Natural killer cell (primary cell): ENCODE measurements around the gene RAB11FIP3. TPM values are rescaled to one million over a fixed set of nuclear protein-coding genes. Genes with fewer than 3 reads are reported as not detected.

Source experiments
- ATAC-seq, 3 donors: fragments of 150-1000 bp in 2 of 3; fragments of 200-7000 bp in 1 of 3; cut with Tn5 transposase; 1 replicate in 1 of 3; 2 replicates in 2 of 3; pipeline ENCODE4 v1.10.0; 2021; ENCODE audit warnings: mild to moderate bottlenecking in 2 of 3, moderate library complexity in 2 of 3
- DNase-seq, 2 donors: peaks; one replicate each; pipeline versions ENCODE4 v3.0.0 to v3.0.0-alpha.2; 2013 to 2021; ENCODE audit warnings: mixed read lengths in 1 of 2
- H3K27ac ChIP-seq: one replicate; pipeline ENCODE4 v1.5.1; 2013; ENCODE audit warnings: mild to moderate bottlenecking, low read length
- H3K27me3 ChIP-seq: one replicate; pipeline ENCODE4 v1.6.1; 2013; ENCODE audit warnings: low read length; ENCODE audit not compliant: control insufficient read depth, insufficient read depth
- H3K36me3 ChIP-seq: one replicate; pipeline ENCODE4 v1.6.1; 2013; ENCODE audit warnings: low read length; ENCODE audit not compliant: control insufficient read depth, insufficient read depth
- H3K4me1 ChIP-seq: one replicate; pipeline ENCODE4 v1.6.1; 2013; ENCODE audit warnings: low read length; ENCODE audit not compliant: control insufficient read depth, insufficient read depth
- H3K4me3 ChIP-seq: one replicate; pipeline ENCODE4 v1.5.1; 2013; ENCODE audit warnings: low read length
- H3K9me3 ChIP-seq: one replicate; pipeline ENCODE4 v1.6.1; 2013; ENCODE audit warnings: low read length; ENCODE audit not compliant: control insufficient read depth, insufficient read depth
- H3K27ac Mint-ChIP-seq, 2 donors: one replicate each; pipeline ENCODE4 v1.8.0; 2022; ENCODE audit warnings: mild to moderate bottlenecking in 2 of 2, mixed read lengths in 2 of 2, moderate library complexity in 1 of 2
- H3K27me3 Mint-ChIP-seq, 2 donors: one replicate each; pipeline ENCODE4 v1.8.0; 2022; ENCODE audit warnings: low read depth in 2 of 2, mixed read lengths in 2 of 2
- H3K36me3 Mint-ChIP-seq: one replicate; pipeline ENCODE4 v1.8.0; 2022; ENCODE audit warnings: mixed read lengths
- H3K4me1 Mint-ChIP-seq, 2 donors: one replicate each; pipeline ENCODE4 v1.8.0; 2022; ENCODE audit warnings: mixed read lengths in 2 of 2
- H3K4me3 Mint-ChIP-seq: one replicate; pipeline ENCODE4 v1.8.0; 2022; ENCODE audit warnings: mild to moderate bottlenecking, moderate library complexity, mixed read lengths
- H3K9me3 Mint-ChIP-seq, 2 donors: one replicate each; pipeline ENCODE4 v1.8.0; 2022; ENCODE audit warnings: mixed read lengths in 2 of 2
- WGBS: methylation state at CpG from one replicate; pipeline ENCODE4 v1.1.7; 2013; ENCODE audit warnings: missing lambda C conversion rate; ENCODE audit not compliant: insufficient coverage; 5-methylcytosine and 5-hydroxymethylcytosine counted together
- intact Hi-C: fragments of 100-400 bp; cut with micrococcal nuclease; formaldehyde crosslinking; loops from one replicate; pipeline ENCODE4 v1.14.2; 2022
- total RNA-seq, 4 donors: library from RNA; stranded (reverse); fragments of 120-200 nt in 1 of 4; gene quantifications; one replicate each; pipeline versions ENCODE4 v1.2.3 to v1.2.4, GENCODE V29; 2013 to 2022
- TF ChIP-seq, protein P1 (sequence below): fragments of 200-600 bp; IDR thresholded peaks from one replicate; pipeline ENCODE4 v1.8.0; 2022; ENCODE audit warnings: antibody characterized with exemption

Gene RAB11FIP3
- total RNA-seq, 3 donors from 2014 or later (not counting 1 experiment from before 2014, with no cell fraction given) = 51.0 to 61.2 (median 55.3) TPM

DNA sequence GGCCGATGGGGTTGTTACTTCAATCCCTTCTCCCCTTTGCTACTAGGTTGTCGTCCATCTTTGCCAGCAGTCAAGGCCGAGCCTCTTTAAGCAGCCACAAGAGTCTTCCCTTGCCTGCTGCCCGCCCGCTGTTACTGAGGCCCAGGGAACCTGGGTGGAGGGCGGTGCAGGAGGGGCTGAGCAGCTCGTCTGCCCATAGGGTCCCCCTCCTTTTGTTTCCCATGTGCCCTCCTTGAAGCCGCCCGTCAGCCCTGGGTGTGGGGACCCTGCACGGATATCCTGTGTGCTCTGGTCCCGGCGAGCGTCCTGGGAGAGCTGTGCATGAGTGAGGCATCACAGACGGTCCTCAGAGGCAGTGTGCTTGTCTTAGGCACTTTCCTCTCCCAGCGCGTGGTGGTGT lies 64.2 kb downstream of the RAB11FIP3 start:
- no peaks in the 10 kb centered on the region for H3K9me3 Mint-ChIP-seq
- no peaks in the 10 kb centered on the region for H3K36me3 Mint-ChIP-seq
- Histone ChIP-seq H3K27ac (no peak overlapping the region), H3K4me1 (no peaks in the 10 kb centered on the region), H3K9me3 (no peaks in the 10 kb centered on the region), H3K4me3 (no peak overlapping the region), H3K27me3 (no peaks in the 10 kb centered on the region), H3K36me3 (peaks cover 11% of the 10 kb centered on the region)
- H3K4me3 Mint-ChIP-seq = no peak overlapping the region
- no peak for ATAC-seq
- no peaks in the 10 kb centered on the region for H3K27me3 Mint-ChIP-seq
- intact Hi-C loops = no loop called here
- WGBS = 97% methylated on average over 16 of the region's 16 CpGs
- no peak for DNase-seq
- TF ChIP-seq, protein P1, sequence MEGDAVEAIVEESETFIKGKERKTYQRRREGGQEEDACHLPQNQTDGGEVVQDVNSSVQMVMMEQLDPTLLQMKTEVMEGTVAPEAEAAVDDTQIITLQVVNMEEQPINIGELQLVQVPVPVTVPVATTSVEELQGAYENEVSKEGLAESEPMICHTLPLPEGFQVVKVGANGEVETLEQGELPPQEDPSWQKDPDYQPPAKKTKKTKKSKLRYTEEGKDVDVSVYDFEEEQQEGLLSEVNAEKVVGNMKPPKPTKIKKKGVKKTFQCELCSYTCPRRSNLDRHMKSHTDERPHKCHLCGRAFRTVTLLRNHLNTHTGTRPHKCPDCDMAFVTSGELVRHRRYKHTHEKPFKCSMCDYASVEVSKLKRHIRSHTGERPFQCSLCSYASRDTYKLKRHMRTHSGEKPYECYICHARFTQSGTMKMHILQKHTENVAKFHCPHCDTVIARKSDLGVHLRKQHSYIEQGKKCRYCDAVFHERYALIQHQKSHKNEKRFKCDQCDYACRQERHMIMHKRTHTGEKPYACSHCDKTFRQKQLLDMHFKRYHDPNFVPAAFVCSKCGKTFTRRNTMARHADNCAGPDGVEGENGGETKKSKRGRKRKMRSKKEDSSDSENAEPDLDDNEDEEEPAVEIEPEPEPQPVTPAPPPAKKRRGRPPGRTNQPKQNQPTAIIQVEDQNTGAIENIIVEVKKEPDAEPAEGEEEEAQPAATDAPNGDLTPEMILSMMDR = no peak
- no peaks in the 10 kb centered on the region for H3K4me1 Mint-ChIP-seq
- H3K27ac Mint-ChIP-seq = no peak overlapping the region

DNA sequence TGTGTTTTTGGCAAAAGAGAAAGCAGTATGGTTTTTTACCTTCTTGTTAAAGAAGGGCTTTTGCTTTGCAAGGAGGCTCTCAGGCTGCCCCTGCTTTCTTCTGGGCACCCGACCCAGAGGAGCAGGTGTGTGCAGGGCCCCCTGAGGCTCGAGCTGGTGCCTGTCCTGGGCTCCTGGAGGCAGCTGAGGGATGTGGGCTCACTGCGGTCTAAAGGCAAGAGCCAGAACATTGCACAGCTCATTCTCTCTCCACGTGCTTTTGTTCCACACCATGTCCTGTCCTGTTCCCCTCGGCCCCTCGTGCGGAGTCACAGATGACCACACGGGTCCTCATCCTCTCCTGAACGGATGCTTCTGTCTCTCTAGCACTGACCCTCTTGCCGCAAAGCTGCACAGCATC lies 65.3 kb downstream of the RAB11FIP3 start:
- Histone ChIP-seq H3K4me1 (no peaks in the 10 kb centered on the region), H3K4me3 (no peak overlapping the region), H3K9me3 (no peaks in the 10 kb centered on the region), H3K36me3 (peaks cover 11% of the 10 kb centered on the region), H3K27me3 (no peaks in the 10 kb centered on the region), H3K27ac (no peak overlapping the region)
- TF ChIP-seq, protein P1 = no peak
- Mint-ChIP-seq H3K4me1 (peaks cover 0 to 8% of the 10 kb centered on the region in 2 donors), H3K27ac (no peak overlapping the region), H3K4me3 (no peak overlapping the region), H3K27me3 (no peaks in the 10 kb centered on the region), H3K36me3 (no peaks in the 10 kb centered on the region), H3K9me3 (no peaks in the 10 kb centered on the region)
- ATAC-seq = no peak
- no peak for DNase-seq
- WGBS = 94% methylated on average over 10 of the region's 10 CpGs
- intact Hi-C loops = no loop called here

DNA sequence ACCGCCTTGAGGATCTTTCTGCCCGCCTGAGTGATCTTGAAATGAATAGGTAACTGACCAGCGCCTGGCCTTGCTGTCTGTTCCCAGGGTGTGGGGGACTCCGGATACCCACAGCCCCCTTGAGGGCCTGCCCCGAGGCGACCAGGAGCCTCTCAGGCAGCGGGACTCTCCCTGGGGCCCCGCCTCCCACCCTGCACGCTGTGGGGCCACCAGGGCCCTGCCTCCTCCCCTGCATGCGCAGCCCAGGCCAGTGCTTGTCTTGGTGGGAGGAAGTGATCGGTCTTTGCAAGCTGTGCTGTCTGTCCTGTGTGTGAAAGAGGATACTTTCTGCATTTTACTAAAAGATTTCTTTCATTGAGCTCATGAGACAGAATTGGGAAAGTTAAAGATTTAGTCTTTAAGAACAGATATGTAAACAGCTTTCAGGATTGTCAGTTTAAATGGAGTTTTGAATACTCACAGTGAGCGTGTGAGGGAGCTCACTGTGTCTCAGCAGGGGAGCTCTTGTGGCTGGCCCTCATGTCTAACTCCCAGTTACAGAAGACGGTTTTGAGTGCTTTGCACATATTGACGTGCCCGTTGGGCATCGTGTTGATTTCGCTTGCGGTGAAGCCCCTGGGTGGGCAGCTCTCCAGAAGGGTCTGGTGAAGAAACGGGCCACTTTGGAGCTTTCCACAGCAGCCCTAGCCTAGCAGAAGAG lies 65.9 kb downstream of the RAB11FIP3 start:
- peak in 1 of 3 donors; percentile 37 for ATAC-seq
- intact Hi-C loops = no loop called here
- Histone ChIP-seq H3K27me3 (no peaks in the 10 kb centered on the region), H3K4me1 (no peaks in the 10 kb centered on the region), H3K27ac (no peak overlapping the region), H3K9me3 (no peaks in the 10 kb centered on the region), H3K36me3 (peaks cover 11% of the 10 kb centered on the region), H3K4me3 (no peak overlapping the region)
- TF ChIP-seq, protein P1 = no peak
- WGBS = 96% methylated on average over 19 of the region's 19 CpGs
- Mint-ChIP-seq H3K4me3 (no peak overlapping the region), H3K27ac (no peak overlapping the region), H3K36me3 (no peaks in the 10 kb centered on the region), H3K27me3 (no peaks in the 10 kb centered on the region), H3K9me3 (no peaks in the 10 kb centered on the region), H3K4me1 (peaks cover 0 to 8% of the 10 kb centered on the region in 2 donors)
- DNase-seq = no peak
